Sigmoid colon (tissue), 7 donors: Measurements from ENCODE around the gene MGAT3. TPM values are rescaled to one million over a fixed set of nuclear protein-coding genes. Genes with fewer than 3 reads are reported as not detected.

ENCODE experiments used
- DNase-seq: peaks from one replicate; pipeline ENCODE4 v3.0.0-alpha.2; 2019
- H3K27ac ChIP-seq, 4 donors: fragments of 200-600 bp; sonication (generic); one replicate each; pipeline ENCODE4 v1.5.1; 2016 to 2019; ENCODE audit warnings: mild to moderate bottlenecking in 1 of 4
- H3K27me3 ChIP-seq, 3 donors: fragments of 200-600 bp; sonication (generic); one replicate each; pipeline ENCODE4 v1.5.1; 2019; ENCODE audit warnings: mild to moderate bottlenecking in 1 of 3
- H3K36me3 ChIP-seq, 4 donors: fragments of 200-600 bp; sonication (generic); one replicate each; pipeline ENCODE4 v1.5.1; 2016 to 2019
- H3K4me1 ChIP-seq, 4 donors: fragments of 200-600 bp; sonication (generic); one replicate each; pipeline ENCODE4 v1.5.1; 2017 to 2019
- H3K4me3 ChIP-seq, 4 donors: fragments of 200-600 bp; sonication (generic); one replicate each; pipeline ENCODE4 v1.5.1; 2017 to 2019; ENCODE audit warnings: mild to moderate bottlenecking in 2 of 4, moderate library complexity in 1 of 4
- H3K9me3 ChIP-seq, 4 donors: fragments of 200-600 bp in 3 of 4; sonication (generic) in 3 of 4; one replicate each; pipeline versions ENCODE4 v1.5.1 to v1.6.1; 2013 to 2019
- CTCF ChIP-seq, 4 experiments: fragments of 450-650 bp in 3 of 4; fragments of 200-600 bp in 1 of 4; IDR thresholded peaks; one replicate each; pipeline ENCODE4 v1.5.1; 2016 to 2019; ENCODE audit warnings: antibody characterized with exemption in 4 of 4, mild to moderate bottlenecking in 3 of 4, moderate library complexity in 2 of 4
- EP300 ChIP-seq, 4 donors: sonication (generic); formaldehyde crosslinking; IDR thresholded peaks; one replicate each; pipeline ENCODE4 v1.6.1; 2017; ENCODE audit warnings: antibody characterized with exemption in 4 of 4
- POLR2A ChIP-seq, 2 donors: fragments of 450-650 bp; IDR thresholded peaks; one replicate each; pipeline ENCODE4 v1.6.1; 2016; ENCODE audit warnings: antibody characterized with exemption in 2 of 2, mild to moderate bottlenecking in 2 of 2, moderate library complexity in 2 of 2
- POLR2AphosphoS5 ChIP-seq, 4 donors: sonication (generic); formaldehyde crosslinking; IDR thresholded peaks; one replicate each; pipeline ENCODE4 v1.6.1; 2017; ENCODE audit warnings: antibody characterized with exemption in 4 of 4
- WGBS, 2 donors: extraction: QIAGEN DNeasy Blood & Tissue Kit; methylation state at CpG; one replicate each; pipeline ENCODE4 v1.1.7; 2013; 5-methylcytosine and 5-hydroxymethylcytosine counted together
- intact Hi-C: fragments of 100-400 bp; cut with DNase I; formaldehyde crosslinking; loops from one replicate; pipeline ENCODE4 v1.15.1; 2023
- polyA plus RNA-seq, 3 donors: library from polyadenylated mRNA; stranded (reverse); fragments of 200-250 nt; gene quantifications; one replicate each; pipeline ENCODE4 v1.2.3, GENCODE V29; 2013
- total RNA-seq, 4 donors: library from RNA; depleted of rRNA; stranded (reverse); fragments of >200 nt; gene quantifications; one replicate each; pipeline ENCODE4 v1.1.0, GENCODE V29; 2016
- donor health status: healthy with polysubstance abuse.
- donor health status: Bipolar disorder and iron deficiency.
- donor health status: healthy.

MGAT3 gene
- total and polyA plus RNA-seq, 7 donors, result 0.60 to 8.1 (median 1.1) TPM

- Histone ChIP-seq H3K27me3 (no peaks in the 10 kb centered on the region), H3K9me3 (no peaks in the 10 kb centered on the region), H3K36me3 (no peaks in the 10 kb centered on the region), H3K4me1 (no peaks in the 10 kb centered on the region), H3K4me3 (no peak overlapping the region), H3K27ac (no peak overlapping the region)
- no peak for DNase-seq
- TF ChIP-seq POLR2A (IDR thresholded peaks at IDR 0.05) (no peak), POLR2AphosphoS5 (IDR thresholded peaks at IDR 0.05) (no peak), EP300 (IDR thresholded peaks at IDR 0.05) (no peak), CTCF (IDR thresholded peaks at IDR 0.05) (no peak)
- WGBS, 2 donors, result 68 to 77% methylated on average over 9 of the region's 9 CpGs
- intact Hi-C loops, result no loop called here
Measured at GRCh38 chr22:39475337-39475736, 18.5 kb downstream of the MGAT3 start.

GRCh38 chr22:39475902-39476301 is 19.1 kb downstream of the MGAT3 start:
- H3K27ac ChIP-seq, result no peak overlapping the region
- no peaks in the 10 kb centered on the region for H3K36me3 ChIP-seq
- DNase-seq, result no peak
- TF ChIP-seq POLR2AphosphoS5 (IDR thresholded peaks at IDR 0.05), result no peak
- TF ChIP-seq POLR2A (IDR thresholded peaks at IDR 0.05), result no peak
- no peak for TF ChIP-seq CTCF (IDR thresholded peaks at IDR 0.05)
- TF ChIP-seq EP300 (IDR thresholded peaks at IDR 0.05), result no peak
- 82 to 95% methylated on average over 3 of the region's 3 CpGs for WGBS, 2 donors
- H3K27me3 ChIP-seq, result no peaks in the 10 kb centered on the region
- no peak overlapping the region for H3K4me3 ChIP-seq
- no peaks in the 10 kb centered on the region for H3K4me1 ChIP-seq
- intact Hi-C loops, result no loop called here
- no peaks in the 10 kb centered on the region for H3K9me3 ChIP-seq

- no peak for DNase-seq
- Histone ChIP-seq H3K9me3 (no peaks in the 10 kb centered on the region), H3K27ac (no peak overlapping the region), H3K4me3 (no peak overlapping the region), H3K36me3 (no peaks in the 10 kb centered on the region), H3K4me1 (no peaks in the 10 kb centered on the region), H3K27me3 (no peaks in the 10 kb centered on the region)
- 84 to 85% methylated on average over 13 of the region's 13 CpGs for WGBS, 2 donors
- intact Hi-C loops, result no loop called here
- TF ChIP-seq EP300 (IDR thresholded peaks at IDR 0.05) (no peak), POLR2A (IDR thresholded peaks at IDR 0.05) (no peak), POLR2AphosphoS5 (IDR thresholded peaks at IDR 0.05) (no peak), CTCF (IDR thresholded peaks at IDR 0.05) (no peak)
Measured at GRCh38 chr22:39476664-39477063, 19.9 kb downstream of the MGAT3 start.

- Histone ChIP-seq H3K4me3 (no peak overlapping the region), H3K36me3 (no peaks in the 10 kb centered on the region), H3K27me3 (no peaks in the 10 kb centered on the region), H3K4me1 (no peaks in the 10 kb centered on the region), H3K27ac (no peak overlapping the region), H3K9me3 (no peaks in the 10 kb centered on the region)
- WGBS, 2 donors, result 94 to 96% methylated on average over 9 of the region's 9 CpGs
- DNase-seq, result no peak
- intact Hi-C loops, result no loop called here
- no peak for TF ChIP-seq CTCF (IDR thresholded peaks at IDR 0.05)
- TF ChIP-seq POLR2A (IDR thresholded peaks at IDR 0.05), result no peak
- TF ChIP-seq EP300 (IDR thresholded peaks at IDR 0.05), result no peak
Measured at GRCh38 chr22:39477542-39477941, 20.7 kb downstream of the MGAT3 start.

- intact Hi-C loops, result no loop called here
- Histone ChIP-seq H3K4me3 (no peak overlapping the region), H3K4me1 (no peaks in the 10 kb centered on the region), H3K9me3 (no peaks in the 10 kb centered on the region), H3K27ac (no peak overlapping the region), H3K36me3 (no peaks in the 10 kb centered on the region), H3K27me3 (no peaks in the 10 kb centered on the region)
- 41 to 68% methylated on average over 9 of the region's 9 CpGs for WGBS, 2 donors
- no peak for DNase-seq
- TF ChIP-seq POLR2A (IDR thresholded peaks at IDR 0.05), result no peak
- TF ChIP-seq EP300 (IDR thresholded peaks at IDR 0.05), result no peak
- TF ChIP-seq CTCF (IDR thresholded peaks at IDR 0.05), result no peak
- no peak for TF ChIP-seq POLR2AphosphoS5 (IDR thresholded peaks at IDR 0.05)
Measured at GRCh38 chr22:39478441-39478850, 21.6 kb downstream of the MGAT3 start.
